Adrenal gland (tissue), 5 donors: Measurements from ENCODE around the gene PLCE1.

ENCODE experiments used
- POLR2A ChIP-seq, 2 donors: fragments of 450-650 bp; IDR thresholded peaks; one replicate each; pipeline ENCODE4 v1.6.1; 2017; ENCODE audit warnings: antibody characterized with exemption in 2 of 2, mild to moderate bottlenecking in 2 of 2, moderate library complexity in 1 of 2
- TF ChIP-seq, protein P1 (sequence below), 6 experiments: fragments of 450-650 bp in 4 of 6; fragments of 200-600 bp in 2 of 6; sonication (generic) in 1 of 6; IDR thresholded peaks; 1 replicate in 5 of 6; 2 replicates in 1 of 6; pipeline versions ENCODE4 v1.5.1 to v1.8.0; 2016 to 2021; ENCODE audit warnings: antibody characterized with exemption in 6 of 6, mild to moderate bottlenecking in 2 of 6, moderate library complexity in 1 of 6
- donor health status: DM: no; HTN: no; CAD: no.

DNA sequence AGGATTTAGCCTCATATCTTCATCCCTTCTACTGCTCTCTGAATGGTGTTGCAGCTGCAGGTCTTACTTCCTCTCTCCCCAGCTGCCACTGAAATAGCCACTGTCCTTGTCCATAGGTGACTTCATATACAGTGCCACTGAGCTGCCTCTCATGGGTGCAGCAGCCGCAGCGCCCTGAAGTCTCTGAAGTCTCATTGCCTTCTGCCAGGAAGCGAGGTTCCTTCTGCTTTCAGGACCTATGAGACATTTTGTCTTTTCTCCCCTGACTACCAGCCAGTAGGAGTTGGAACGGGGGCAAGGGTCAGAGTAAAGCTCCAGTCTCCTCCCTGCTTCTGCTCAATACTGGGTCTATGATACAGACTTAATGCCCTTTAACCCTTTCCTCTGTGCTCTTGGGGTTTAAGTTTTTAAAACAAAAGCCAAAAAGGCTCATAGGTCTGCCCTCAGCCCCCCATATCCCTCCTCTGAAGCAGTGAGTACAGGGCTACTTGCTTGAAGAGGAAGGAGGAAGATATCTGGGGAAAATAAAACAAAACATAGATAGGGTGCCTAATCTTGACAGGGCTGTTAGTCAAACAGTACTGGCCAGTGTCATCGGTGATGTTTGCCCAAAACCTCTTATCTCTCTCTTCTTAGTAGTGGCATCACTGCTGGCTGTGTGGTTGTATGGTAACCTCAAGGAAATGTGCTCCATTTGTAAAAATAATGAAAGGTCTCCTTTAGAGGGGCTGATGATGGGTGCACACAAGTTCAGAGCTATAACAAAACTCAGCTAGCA, 7.1 kb downstream of the PLCE1 start:
- TF ChIP-seq, protein P1, sequence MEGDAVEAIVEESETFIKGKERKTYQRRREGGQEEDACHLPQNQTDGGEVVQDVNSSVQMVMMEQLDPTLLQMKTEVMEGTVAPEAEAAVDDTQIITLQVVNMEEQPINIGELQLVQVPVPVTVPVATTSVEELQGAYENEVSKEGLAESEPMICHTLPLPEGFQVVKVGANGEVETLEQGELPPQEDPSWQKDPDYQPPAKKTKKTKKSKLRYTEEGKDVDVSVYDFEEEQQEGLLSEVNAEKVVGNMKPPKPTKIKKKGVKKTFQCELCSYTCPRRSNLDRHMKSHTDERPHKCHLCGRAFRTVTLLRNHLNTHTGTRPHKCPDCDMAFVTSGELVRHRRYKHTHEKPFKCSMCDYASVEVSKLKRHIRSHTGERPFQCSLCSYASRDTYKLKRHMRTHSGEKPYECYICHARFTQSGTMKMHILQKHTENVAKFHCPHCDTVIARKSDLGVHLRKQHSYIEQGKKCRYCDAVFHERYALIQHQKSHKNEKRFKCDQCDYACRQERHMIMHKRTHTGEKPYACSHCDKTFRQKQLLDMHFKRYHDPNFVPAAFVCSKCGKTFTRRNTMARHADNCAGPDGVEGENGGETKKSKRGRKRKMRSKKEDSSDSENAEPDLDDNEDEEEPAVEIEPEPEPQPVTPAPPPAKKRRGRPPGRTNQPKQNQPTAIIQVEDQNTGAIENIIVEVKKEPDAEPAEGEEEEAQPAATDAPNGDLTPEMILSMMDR (IDR thresholded peaks at IDR 0.05): no peak
- TF ChIP-seq POLR2A (IDR thresholded peaks at IDR 0.05): no peak
